Heart left ventricle (tissue), 16 donors: ENCODE measurements around the gene IQUB. TPM values are rescaled to one million over a fixed set of nuclear protein-coding genes. Genes with fewer than 3 reads are reported as not detected.

Experiments
- ATAC-seq, 4 donors: fragments of 200-7000 bp; cut with Tn5 transposase; one replicate each; pipeline ENCODE4 v1.9.1; 2020 to 2022; ENCODE audit warnings: moderate library complexity in 4 of 4, mild to moderate bottlenecking in 3 of 4, moderate number of reproducible peaks in 1 of 4
- DNase-seq, 5 donors: peaks; one replicate each; pipeline ENCODE4 v3.0.0-alpha.2; 2020
- H3K27ac ChIP-seq, 12 donors: fragments of 200-600 bp; sonication (generic) in 4 of 12; one replicate each; pipeline versions ENCODE4 v1.5.0 to v1.8.0; 2016 to 2022; ENCODE audit warnings: mild to moderate bottlenecking in 2 of 12
- H3K27me3 ChIP-seq, 9 donors: fragments of 200-600 bp; sonication (generic) in 2 of 9; one replicate each; pipeline versions ENCODE4 v1.5.1 to v1.8.0; 2016 to 2022; ENCODE audit warnings: mild to moderate bottlenecking in 3 of 9
- H3K36me3 ChIP-seq, 9 donors: fragments of 200-600 bp; sonication (generic) in 2 of 9; one replicate each; pipeline versions ENCODE4 v1.5.0 to v1.8.0; 2018 to 2022; ENCODE audit warnings: mild to moderate bottlenecking in 2 of 9
- H3K4me1 ChIP-seq, 12 donors: fragments of 200-600 bp; sonication (generic) in 4 of 12; one replicate each; pipeline versions ENCODE4 v1.5.0 to v1.8.0; 2016 to 2022; ENCODE audit warnings: mild to moderate bottlenecking in 3 of 12
- H3K4me3 ChIP-seq, 12 donors: fragments of 200-600 bp; sonication (generic) in 4 of 12; one replicate each; pipeline versions ENCODE4 v1.5.0 to v1.8.0; 2017 to 2022; ENCODE audit warnings: mild to moderate bottlenecking in 9 of 12, moderate library complexity in 4 of 12
- H3K9me3 ChIP-seq, 12 donors: fragments of 200-600 bp; sonication (generic) in 4 of 12; one replicate each; pipeline versions ENCODE4 v1.5.0 to v1.8.0; 2016 to 2022; ENCODE audit warnings: mild to moderate bottlenecking in 1 of 12
- CTCF ChIP-seq, 12 donors: fragments of 200-600 bp; sonication (generic) in 4 of 12; IDR thresholded peaks; one replicate each; pipeline versions ENCODE4 v1.5.0 to v1.8.0; 2018 to 2022; ENCODE audit warnings: antibody characterized with exemption in 12 of 12, mild to moderate bottlenecking in 5 of 12
- POLR2A ChIP-seq, 2 donors: fragments of 450-650 bp; IDR thresholded peaks; one replicate each; pipeline ENCODE4 v1.6.1; 2017; ENCODE audit warnings: antibody characterized with exemption in 2 of 2, mild to moderate bottlenecking in 2 of 2, moderate library complexity in 2 of 2
- WGBS, 4 donors: extraction: QIAGEN DNeasy Blood & Tissue Kit in 2 of 4; methylation state at CpG; one replicate each; pipeline versions ENCODE4 v1.1.5 to v1.1.7; 2013 to 2018; 5-methylcytosine and 5-hydroxymethylcytosine counted together
- intact Hi-C, 10 donors: fragments of 100-400 bp; cut with DNase I; formaldehyde crosslinking; loops; one replicate each; pipeline versions ENCODE4 v1.11.1 to v1.14.2; 2022
- polyA plus RNA-seq, 2 donors: library from polyadenylated mRNA; stranded (reverse); fragments of 200-250 nt; gene quantifications; one replicate each; pipeline ENCODE4 v1.2.3, GENCODE V29; 2013
- total RNA-seq, 9 donors: library from RNA; depleted of rRNA in 2 of 9; stranded (reverse); fragments of >200 nt in 2 of 9; fragmentation: NEBNext Ultra II Directional in 3 of 9; extraction: Animal tissue kit (Norgen Biotek cat#: 25700) in 3 of 9; gene quantifications; one replicate each; pipeline versions ENCODE4 v1.1.0 to v1.2.4, GENCODE V29; 2016 to 2023
- donor health status: ischemic (EF 13 %, LVEDD 7.1; RV severe dilation, severe dysfunction).
- donor health status: healthy with polysubstance abuse.
- donor health status: DM: no; HTN: yes; CAD: no.
- donor health status: DM: no; HTN: no; CAD: no.
- donor health status: ischemic (EF 25% LVEDD 6.9; RV normal size, moderate dysfunction).
- donor health status: ischemic (EF 25% LVEDD 5.7; RV mildly dilated, moderate dysfunction).
- donor health status: healthy.
- donor health status: DM: yes; HTN: yes; CAD: no.
- donor health status: ischemic (EF 35%, LVEDD 5.7; RV mildly dilated, moderate dysfunction).
- donor health status: nonischemic (EF 11% LVEDD 7.7; RV severe dilation, severe dysfunction).
- donor health status: DM: yes; HTN: yes; CAD: no.
- donor health status: PGD.
- donor health status: ischemic (EF 29% LVEDD 5.4; RV normal size, mild dysfunction).
- donor health status: nonischemic (EF 23%, LVEDD 6.1; RV moderate dilation, normal function).

The IQUB gene
- total and polyA plus RNA-seq, 11 donors: 0.19 to 1.3 (median 0.55) TPM; not detected in 1

- ATAC-seq (no peak), DNase-seq (no peak)
- Histone ChIP-seq H3K4me1 (no peaks in the 10 kb centered on the region), H3K9me3 (no peaks in the 10 kb centered on the region), H3K4me3 (no peak overlapping the region), H3K27me3 (no peaks in the 10 kb centered on the region), H3K27ac (no peak overlapping the region), H3K36me3 (no peaks in the 10 kb centered on the region)
- TF ChIP-seq POLR2A (IDR thresholded peaks at IDR 0.05) (no peak), CTCF (IDR thresholded peaks at IDR 0.05) (no peak)
- 70 to 79% (median 77%) methylated on average over 4 of the region's 4 CpGs for WGBS, 4 donors
- intact Hi-C loops: no loop called here
Observed at GRCh38 chr7:123435080-123435700, 99.2 kb downstream of the IQUB start.

- no peak overlapping the region for H3K27ac ChIP-seq
- TF ChIP-seq CTCF (IDR thresholded peaks at IDR 0.05) (no peak), POLR2A (IDR thresholded peaks at IDR 0.05) (no peak)
- no peaks in the 10 kb centered on the region for H3K36me3 ChIP-seq
- no peaks in the 10 kb centered on the region for H3K27me3 ChIP-seq
- H3K4me1 ChIP-seq: no peaks in the 10 kb centered on the region
- intact Hi-C loops: no loop called here
- no peak for ATAC-seq
- peaks cover 0 to 5% (median 0%) of the 10 kb centered on the region in 12 donors for H3K9me3 ChIP-seq
- no peak overlapping the region for H3K4me3 ChIP-seq
- no peak for DNase-seq
Observed at GRCh38 chr7:123433665-123434064, 100.7 kb downstream of the IQUB start.

- peaks cover 0 to 5% (median 0%) of the 10 kb centered on the region in 12 donors for H3K9me3 ChIP-seq
- H3K36me3 ChIP-seq: no peaks in the 10 kb centered on the region
- WGBS, 4 donors: 71 to 88% (median 82%) methylated on average over 2 of the region's 2 CpGs
- H3K27me3 ChIP-seq: no peaks in the 10 kb centered on the region
- ATAC-seq (no peak), DNase-seq (no peak)
- no peak for TF ChIP-seq CTCF (IDR thresholded peaks at IDR 0.05)
- TF ChIP-seq POLR2A (IDR thresholded peaks at IDR 0.05): no peak
- no peaks in the 10 kb centered on the region for H3K4me1 ChIP-seq
- no peak overlapping the region for H3K27ac ChIP-seq
- H3K4me3 ChIP-seq: no peak overlapping the region
- intact Hi-C loops: no loop called here
Observed at GRCh38 chr7:123432601-123433000, 101.8 kb downstream of the IQUB start.

- Histone ChIP-seq H3K4me3 (no peak overlapping the region), H3K27ac (no peak overlapping the region), H3K36me3 (no peaks in the 10 kb centered on the region), H3K27me3 (no peaks in the 10 kb centered on the region), H3K4me1 (no peaks in the 10 kb centered on the region), H3K9me3 (peaks cover 0 to 5% (median 0%) of the 10 kb centered on the region in 12 donors)
- no peak for ATAC-seq
- TF ChIP-seq CTCF (IDR thresholded peaks at IDR 0.05) (no peak), POLR2A (IDR thresholded peaks at IDR 0.05) (no peak)
- no peak for DNase-seq
- WGBS, 4 donors: 86 to 90% (median 89%) methylated on average over 5 of the region's 5 CpGs
- intact Hi-C loops: no loop called here
Observed at GRCh38 chr7:123431075-123431614, 103.2 kb downstream of the IQUB start.
